GM18520 (cell line): ENCODE measurements around the gene ZCCHC14.

Experiments used
- ATAC-seq: cut with Tn5 transposase; IDR thresholded peaks from one replicate; pipeline ENCODE4 v1.9.1; 2021; ENCODE audit not compliant: unreplicated experiment

The ZCCHC14 gene

DNA sequence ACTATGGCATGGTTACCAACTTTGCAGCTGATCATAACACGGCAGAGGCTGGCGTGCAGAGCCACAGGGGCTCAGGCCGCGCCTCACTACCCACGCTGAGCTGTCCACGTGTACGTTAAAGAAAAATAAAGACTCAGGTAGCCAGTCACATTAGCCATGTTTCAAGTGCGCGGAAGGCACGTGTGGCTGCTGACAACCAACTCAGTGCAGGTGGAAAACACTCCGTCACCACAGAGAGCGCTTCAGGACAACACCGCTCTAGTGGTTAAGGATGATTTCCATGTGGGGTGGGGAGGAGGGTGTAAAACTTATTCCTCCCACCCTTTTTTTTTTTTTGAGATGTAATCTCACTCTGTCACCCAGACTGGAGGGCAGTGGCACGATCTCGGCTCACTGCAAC, 33.8 kb downstream of the ZCCHC14 start:
- no peak for ATAC-seq

- no peak for ATAC-seq
These were observed 34.4 kb downstream of the ZCCHC14 start for GRCh38 chr16:87458424-87458915.

DNA sequence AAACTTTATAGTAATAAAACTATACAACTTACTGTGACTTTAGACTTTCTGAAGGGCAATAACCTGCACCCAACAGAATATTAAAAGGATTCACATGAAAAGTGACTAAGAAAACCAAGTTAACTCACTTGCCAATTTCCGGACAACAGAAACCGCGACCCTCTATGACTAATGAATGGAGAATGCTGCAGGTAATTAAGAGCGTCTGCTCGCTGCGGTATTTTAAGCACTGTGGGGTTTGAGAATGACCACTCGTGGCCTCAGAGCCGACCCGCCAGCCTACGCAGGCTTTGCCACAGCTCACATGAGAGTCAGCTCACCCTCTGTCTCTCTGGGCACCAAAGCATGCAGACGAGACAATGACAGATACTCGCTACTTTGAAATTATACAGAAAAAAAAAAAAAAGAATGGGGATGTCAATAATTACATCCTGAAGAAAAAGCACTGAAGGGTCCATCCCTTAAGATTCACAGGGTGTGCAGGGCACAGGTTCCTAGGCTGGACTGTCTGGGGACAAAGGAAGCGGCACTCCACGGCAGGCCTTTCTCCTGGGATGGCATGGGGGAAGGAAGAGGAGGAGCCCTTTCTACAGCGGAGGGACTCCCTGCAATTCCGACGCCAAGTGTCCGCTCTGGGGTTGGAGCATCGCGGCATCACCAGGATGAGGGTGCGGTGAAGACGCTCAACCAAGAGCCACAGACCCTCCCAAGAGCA, 35.0 kb downstream of the ZCCHC14 start:
- no peak for ATAC-seq

DNA sequence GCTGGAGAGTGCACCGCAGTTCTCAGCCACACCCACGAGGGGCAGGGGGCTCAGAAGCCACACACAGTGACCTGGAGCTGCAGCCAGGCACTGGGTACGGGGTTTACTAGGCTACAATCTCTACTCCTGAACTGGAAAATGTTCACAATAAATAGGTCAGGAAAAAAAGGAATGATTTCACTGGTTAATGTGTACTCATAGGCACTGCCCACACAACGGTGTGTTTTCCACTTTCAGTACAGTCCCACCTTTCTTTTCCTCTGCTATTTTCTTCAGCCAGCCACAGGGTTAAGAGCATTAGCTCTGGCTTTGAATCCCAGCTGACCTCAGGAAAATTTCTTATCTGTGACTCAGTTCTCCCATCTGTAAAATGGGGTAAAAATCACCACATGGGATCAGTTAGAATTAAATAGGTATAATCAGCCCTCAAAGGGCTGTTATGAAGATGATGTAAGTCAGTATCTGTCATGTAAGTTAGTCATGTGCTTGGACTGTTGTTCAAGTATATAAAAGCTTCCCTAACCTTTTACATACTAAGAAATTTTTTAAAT, 35.7 kb downstream of the ZCCHC14 start:
- ATAC-seq = no peak

DNA sequence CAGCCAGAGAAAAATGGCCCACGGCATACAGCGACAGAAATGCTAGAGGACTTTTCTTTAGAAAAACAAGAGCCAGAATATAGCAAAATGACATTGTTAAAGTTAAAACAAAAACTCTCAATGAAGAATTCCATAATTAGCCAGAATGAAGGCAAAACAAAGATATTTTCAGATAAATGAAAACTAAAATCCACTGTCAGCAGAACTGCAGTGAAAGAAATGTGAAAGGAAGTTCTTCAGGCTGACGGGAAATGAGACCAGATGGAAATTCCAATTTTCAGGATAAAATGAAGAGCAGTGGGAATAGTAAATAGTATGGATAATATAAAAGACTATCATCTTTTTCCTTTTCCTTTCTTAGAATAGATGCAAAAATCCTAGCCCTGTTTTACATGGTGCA, 38.4 kb downstream of the ZCCHC14 start:
- no peak for ATAC-seq

DNA sequence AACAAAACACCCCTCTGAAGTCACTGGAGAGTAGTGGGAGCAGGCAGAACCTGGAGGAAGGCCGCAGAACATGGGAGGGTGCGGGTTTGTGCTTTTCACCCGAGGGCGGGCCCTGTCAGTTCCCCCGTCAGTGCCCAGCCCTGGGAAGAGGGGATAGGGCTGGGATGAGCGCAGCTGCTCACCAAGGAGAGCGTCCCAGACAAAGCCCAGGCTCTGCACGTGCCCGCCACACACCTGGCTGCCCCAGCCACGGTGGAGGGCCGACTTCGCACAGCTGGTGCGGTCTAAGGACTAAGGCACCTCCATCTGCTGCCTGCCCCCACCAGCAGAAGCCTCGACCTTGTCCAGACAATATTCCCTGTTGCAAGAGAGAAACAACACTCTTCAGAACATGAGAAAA, 39.5 kb downstream of the ZCCHC14 start:
- no peak for ATAC-seq

- ATAC-seq = no peak
These were observed 41.1 kb downstream of the ZCCHC14 start for GRCh38 chr16:87451563-87452210.

- no peak for ATAC-seq
These were observed 44.0 kb downstream of the ZCCHC14 start for GRCh38 chr16:87448866-87449265.

DNA sequence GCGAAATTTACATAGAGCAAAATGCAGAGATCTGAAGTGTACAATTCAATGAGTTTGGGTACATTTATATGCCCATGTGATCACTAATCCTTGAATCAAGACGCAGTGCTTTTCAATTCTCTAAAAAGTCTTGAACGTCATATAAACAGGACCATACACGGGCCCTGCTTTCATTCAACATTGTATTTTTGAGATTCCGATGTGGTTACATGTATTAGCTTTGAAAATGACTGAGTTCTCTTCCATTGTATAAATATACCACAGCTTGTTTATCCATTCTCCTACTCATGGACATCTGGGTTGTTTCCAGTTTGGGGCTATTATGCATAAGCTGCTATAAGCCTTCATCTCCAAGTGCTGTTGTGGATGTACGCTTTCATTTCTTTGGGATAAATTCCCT, 45.5 kb downstream of the ZCCHC14 start:
- ATAC-seq = no peak

DNA sequence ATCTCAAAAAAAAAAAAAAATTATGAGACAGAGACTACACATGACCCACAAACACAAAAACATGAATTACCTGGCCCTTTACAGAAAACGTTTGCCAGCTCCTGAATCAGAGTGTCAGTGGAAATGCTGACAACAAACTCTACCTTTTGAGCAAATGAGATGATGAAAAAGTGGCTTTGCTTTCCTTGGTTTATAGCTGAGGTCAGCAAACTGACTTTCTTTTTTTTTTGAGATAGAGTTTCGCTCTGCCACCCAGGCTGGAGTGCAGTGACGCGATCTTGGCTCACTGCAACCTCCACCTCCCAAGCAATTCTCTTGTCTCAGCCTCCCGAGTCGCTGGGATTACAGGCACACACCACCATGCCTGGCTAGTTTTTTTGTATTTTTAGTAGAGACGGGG, 46.3 kb downstream of the ZCCHC14 start:
- ATAC-seq = no peak

- ATAC-seq = no peak
These were observed 47.3 kb downstream of the ZCCHC14 start for GRCh38 chr16:87445486-87445885.

- ATAC-seq = no peak
These were observed 48.9 kb downstream of the ZCCHC14 start for GRCh38 chr16:87443964-87444363.

DNA sequence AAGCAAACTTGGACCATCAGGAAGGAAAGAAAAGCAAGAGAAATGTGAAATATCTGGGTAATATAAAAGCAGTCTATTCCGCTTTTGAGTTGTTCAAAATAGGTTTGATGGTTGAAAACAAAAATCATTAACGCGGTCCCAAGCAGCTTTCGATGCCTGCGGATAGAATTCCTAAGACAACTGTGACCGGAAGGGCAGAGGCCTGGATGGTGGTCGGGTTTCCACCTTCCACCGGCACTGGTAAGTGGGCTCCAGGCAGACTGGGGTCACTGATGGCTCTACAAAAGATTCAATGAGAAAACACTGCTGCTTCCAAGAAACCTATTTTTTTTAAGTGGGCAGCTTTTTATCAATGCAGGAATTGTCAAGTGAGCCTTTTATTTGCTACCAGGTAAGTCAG, 49.8 kb downstream of the ZCCHC14 start:
- no peak for ATAC-seq

DNA sequence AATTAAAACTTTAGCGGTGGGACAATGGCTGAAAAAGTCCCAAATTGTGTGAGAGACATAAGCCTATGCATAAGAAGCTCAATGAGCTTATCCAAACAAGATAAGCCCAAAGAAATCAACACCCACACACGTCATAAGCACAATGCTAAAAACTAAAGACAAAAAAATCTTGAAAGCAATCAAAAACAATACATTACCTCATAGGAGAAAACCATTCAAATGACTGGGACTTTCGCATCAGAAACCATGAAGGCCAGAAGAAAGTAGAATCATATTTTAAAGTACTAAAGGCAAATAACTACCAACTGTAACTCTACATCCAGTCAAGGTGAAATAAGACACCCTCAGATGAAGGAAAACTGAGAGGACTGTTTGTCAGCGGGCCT, 50.2 kb downstream of the ZCCHC14 start:
- ATAC-seq = no peak

GRCh38 chr16:87441886-87442580, 50.8 kb downstream of the ZCCHC14 start:
- ATAC-seq = no peak

- ATAC-seq = no peak
These were observed 52.9 kb downstream of the ZCCHC14 start for GRCh38 chr16:87439926-87440325.

DNA sequence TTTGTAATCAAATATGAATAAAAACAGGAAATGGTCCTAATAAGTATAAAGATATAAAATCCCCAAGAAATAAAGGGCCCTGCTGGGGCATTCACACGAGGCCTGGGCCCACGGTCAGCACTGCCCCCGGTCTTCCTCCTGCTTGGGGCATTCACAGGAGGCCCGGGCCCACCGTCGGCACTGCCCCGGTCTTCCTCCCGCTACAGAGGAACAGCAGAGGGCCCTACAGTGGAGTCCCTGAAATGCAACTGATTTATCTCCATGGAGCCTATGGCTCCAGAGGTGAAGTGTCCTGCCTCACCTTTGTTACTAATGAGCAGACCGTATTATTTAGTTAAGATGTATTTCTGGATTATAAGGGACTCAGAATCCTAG, 54.2 kb downstream of the ZCCHC14 start:
- ATAC-seq = no peak

DNA sequence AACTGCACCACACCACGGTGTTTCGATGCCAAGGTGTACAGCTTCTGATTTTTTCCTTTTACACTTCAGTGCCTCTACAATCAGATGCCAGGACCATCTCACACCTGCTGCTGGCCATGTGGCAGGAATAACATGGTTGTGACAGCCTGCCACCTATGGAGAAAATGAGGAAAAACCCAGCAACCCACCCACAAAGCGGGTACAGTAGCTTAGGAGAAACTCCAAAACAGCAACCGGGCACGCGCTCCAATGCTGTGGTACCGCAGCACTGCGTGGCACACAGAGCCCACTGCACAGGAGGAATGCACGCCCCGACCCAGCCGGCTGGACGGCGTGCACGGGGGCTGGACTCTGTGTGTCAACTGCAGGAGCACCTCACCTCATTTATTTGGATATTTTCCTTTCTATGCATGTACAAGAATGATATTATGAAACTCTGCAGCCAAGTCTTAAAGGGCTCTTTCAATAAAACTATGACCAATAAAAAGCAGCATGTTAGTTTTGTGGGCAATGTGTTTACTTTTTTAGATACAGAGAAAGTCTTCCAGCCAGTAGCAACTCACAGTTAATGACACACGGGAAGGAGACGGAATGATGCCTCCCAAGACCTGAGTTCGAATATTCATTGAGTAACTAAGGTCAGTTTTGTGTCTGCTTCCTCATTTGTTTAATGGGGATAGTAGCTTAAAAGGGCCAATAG, 54.8 kb downstream of the ZCCHC14 start:
- ATAC-seq = no peak

GRCh38 chr16:87437327-87437726, 55.5 kb downstream of the ZCCHC14 start:
- no peak for ATAC-seq

DNA sequence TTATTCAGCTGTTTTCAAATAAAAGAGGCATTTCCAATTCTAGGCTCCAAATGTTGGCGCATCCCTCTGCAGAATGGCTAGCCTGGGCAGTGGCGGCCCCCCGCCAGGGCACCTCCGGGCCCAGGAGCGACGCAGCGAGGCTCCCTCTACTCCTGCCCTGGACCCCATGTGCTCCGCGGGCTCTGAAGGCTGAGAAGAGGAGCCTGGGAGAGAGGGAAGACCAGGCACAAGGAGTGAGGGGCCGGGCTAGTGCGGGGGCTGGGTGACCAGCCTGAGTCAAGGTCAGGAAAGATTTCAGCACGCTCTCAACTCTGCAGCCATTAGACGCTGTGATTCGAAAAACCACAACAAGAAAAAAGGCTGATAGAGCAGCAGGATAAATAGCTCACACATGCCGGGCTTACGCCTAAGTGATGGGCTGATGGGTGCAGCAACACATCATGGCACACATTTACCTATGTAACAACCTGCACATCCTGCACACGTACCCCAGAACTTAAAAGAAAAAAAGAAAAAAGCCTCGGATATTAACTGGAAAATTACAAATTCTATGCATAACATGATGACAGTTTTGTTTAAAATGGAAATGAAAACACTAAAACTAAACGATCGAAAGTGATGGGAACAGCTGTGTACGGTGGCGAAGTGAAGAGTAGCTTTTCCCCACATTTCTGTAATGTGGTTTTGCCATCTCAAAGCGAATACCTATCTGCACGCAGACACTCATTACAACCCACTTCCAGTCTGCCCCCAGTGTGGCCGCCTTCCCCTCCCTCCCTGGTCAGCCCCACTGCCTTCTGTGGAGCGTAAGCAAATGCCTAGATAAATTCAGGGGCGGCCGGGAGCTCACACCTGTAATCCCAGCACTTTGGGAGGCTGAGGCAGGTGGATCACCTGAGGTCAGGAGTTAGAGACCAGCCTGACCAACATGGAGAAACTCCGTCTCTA, 56.3 kb downstream of the ZCCHC14 start:
- ATAC-seq = no peak
